Measurements from ENCODE around the gene PRSS33. TPM values are rescaled to one million over a fixed set of nuclear protein-coding genes. Genes with fewer than 3 reads are reported as not detected.

The PRSS33 gene
- total RNA-seq, 1 experiment from 2014 or later: not detected

DNA sequence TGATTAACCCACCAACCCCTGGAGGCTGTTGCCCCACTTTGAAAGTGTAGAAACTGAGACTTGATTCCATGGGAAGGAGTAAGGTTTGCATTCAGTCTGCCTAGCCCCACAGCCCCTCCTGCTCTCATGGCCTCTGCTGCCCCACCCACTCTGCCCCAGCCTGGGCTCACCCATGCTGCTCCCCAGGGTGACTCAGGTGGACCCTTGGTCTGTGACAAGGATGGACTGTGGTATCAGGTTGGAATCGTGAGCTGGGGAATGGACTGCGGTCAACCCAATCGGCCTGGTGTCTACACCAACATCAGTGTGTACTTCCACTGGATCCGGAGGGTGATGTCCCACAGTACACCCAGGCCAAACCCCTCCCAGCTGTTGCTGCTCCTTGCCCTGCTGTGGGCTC lies 17.4 kb upstream of the PRSS33 start:
- Mint-ChIP-seq H3K4me3 (no peak overlapping the region), H3K27ac (no peak overlapping the region), H3K27me3 (ENCODE audit: low read depth) (peaks cover 31% of the 10 kb centered on the region), H3K9me3 (peaks cover 27 to 31% of the 10 kb centered on the region in 2 experiments), H3K36me3 (ENCODE audit: insufficient read depth in 1 of 3, low read depth in 3 of 3) (peaks cover 0 to 4% (median 0%) of the 10 kb centered on the region in 3 experiments; a peak in 2 of 7 replicates), H3K4me1 (no peaks in the 10 kb centered on the region)
- no peak overlapping the region for H4K91ac ChIP-seq (ENCODE audit: insufficient read length, low read depth, low read length)
- H3K27me3 ChIP-seq (ENCODE audit: insufficient read depth, low read length): no peaks in the 10 kb centered on the region
- no peak overlapping the region for H2BK120ac ChIP-seq (ENCODE audit: low read depth, low read length, poor library complexity, severe bottlenecking)
- H2BK12ac ChIP-seq (ENCODE audit: insufficient read length, low read depth, low read length): no peak overlapping the region
- H2BK5ac ChIP-seq (ENCODE audit: insufficient read length, low read length): no peak overlapping the region
- H2AK5ac ChIP-seq (ENCODE audit: insufficient read length, low read length): no peak overlapping the region
- H3K9me3 ChIP-seq (ENCODE audit: control insufficient read depth, low read depth, low read length): peaks cover 10% of the 10 kb centered on the region
- H3K4ac ChIP-seq (ENCODE audit: low read depth, low read length): no peak overlapping the region
- H2BK20ac ChIP-seq (ENCODE audit: low read depth, low read length, poor library complexity, severe bottlenecking): no peak overlapping the region
- no peaks in the 10 kb centered on the region for H3K23me2 ChIP-seq (ENCODE audit: insufficient read length, low read depth, low read length, poor library complexity, severe bottlenecking)
- no peak overlapping the region for H3T11ph ChIP-seq (ENCODE audit: low read length)
- no peak overlapping the region for H3K4me2 ChIP-seq (ENCODE audit: insufficient read depth, insufficient read length, low read length)
- H3K79me1 ChIP-seq (ENCODE audit: insufficient read depth, low read depth, low read length, poor library complexity, severe bottlenecking): no peaks in the 10 kb centered on the region
- WGBS (ENCODE audit: extremely low coverage, insufficient read length, low lambda C conversion rate): no CpG with 5 or more reads among the region's 4 CpGs
- no peak overlapping the region for H3K14ac ChIP-seq (ENCODE audit: insufficient read depth, low read length)
- TF ChIP-seq, protein P1, sequence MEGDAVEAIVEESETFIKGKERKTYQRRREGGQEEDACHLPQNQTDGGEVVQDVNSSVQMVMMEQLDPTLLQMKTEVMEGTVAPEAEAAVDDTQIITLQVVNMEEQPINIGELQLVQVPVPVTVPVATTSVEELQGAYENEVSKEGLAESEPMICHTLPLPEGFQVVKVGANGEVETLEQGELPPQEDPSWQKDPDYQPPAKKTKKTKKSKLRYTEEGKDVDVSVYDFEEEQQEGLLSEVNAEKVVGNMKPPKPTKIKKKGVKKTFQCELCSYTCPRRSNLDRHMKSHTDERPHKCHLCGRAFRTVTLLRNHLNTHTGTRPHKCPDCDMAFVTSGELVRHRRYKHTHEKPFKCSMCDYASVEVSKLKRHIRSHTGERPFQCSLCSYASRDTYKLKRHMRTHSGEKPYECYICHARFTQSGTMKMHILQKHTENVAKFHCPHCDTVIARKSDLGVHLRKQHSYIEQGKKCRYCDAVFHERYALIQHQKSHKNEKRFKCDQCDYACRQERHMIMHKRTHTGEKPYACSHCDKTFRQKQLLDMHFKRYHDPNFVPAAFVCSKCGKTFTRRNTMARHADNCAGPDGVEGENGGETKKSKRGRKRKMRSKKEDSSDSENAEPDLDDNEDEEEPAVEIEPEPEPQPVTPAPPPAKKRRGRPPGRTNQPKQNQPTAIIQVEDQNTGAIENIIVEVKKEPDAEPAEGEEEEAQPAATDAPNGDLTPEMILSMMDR (conservative IDR thresholded peaks at IDR 0.05): no peak
- no peak overlapping the region for H2BK15ac ChIP-seq (ENCODE audit: low read depth, low read length)
- no peak for DNase-seq
- no peak overlapping the region for H3K56ac ChIP-seq (ENCODE audit: insufficient read length, low read depth, low read length)
- H3K79me2 ChIP-seq (ENCODE audit: insufficient read depth, low read length): no peaks in the 10 kb centered on the region
- no peak overlapping the region for H3K9ac ChIP-seq (ENCODE audit: extremely low read depth, insufficient read length, low read length)
- H3K18ac ChIP-seq (ENCODE audit: insufficient read length, low read depth, low read length): no peak overlapping the region
- H3K4me1 ChIP-seq (ENCODE audit: insufficient read depth, low read length): no peaks in the 10 kb centered on the region
- no peak overlapping the region for H2AFZ ChIP-seq (ENCODE audit: low read length)
- no peak overlapping the region for H3K27ac ChIP-seq (ENCODE audit: insufficient read length, low read depth, low read length)
- no peak overlapping the region for H4K8ac ChIP-seq (replicated peaks; ENCODE audit: insufficient read length, low read depth, low read length)
- no peak overlapping the region for H3K23ac ChIP-seq (ENCODE audit: insufficient read length, low read depth, low read length)
- no peak overlapping the region for H4K5ac ChIP-seq (ENCODE audit: insufficient read length, low read depth, low read length)
- H4K20me1 ChIP-seq (ENCODE audit: control insufficient read depth, insufficient read depth, insufficient read length): no peaks in the 10 kb centered on the region
